ENCODE data around the gene CD8B2.

CD8B2 gene

DNA sequence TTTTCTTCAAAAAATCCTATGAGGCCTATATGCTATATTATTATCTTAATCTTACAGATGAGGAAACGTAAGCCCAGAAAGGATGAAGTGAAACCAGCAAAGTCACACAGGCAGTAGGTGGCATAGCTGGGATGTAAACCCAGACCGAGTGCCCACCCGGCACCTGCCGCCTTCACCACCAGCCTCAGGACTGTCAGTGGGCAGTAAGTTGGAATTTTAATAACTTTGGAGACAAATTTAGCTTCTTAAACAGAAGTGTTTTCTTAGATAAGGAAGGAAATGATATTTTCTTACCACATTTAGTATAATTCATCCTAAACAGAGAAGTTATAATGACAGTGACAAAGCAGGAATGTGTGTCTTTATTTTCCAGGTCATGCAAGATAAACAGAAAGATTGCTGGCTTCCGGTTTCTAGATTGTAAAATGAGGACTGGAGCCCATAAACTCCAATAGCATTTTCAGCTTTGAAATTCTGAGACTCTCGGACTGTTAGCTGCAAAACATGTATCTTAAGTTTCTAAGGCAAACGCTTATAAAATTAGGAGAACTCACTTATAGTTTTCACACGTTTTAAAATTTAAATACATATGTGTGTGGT is 59.3 kb downstream of the CD8B2 start:
- Histone ChIP-seq H3K9ac (ENCODE audit: low read length) (no peak overlapping the region), H4K20me1 (ENCODE audit: insufficient read depth, low read length) (no peaks in the 10 kb centered on the region), H2AFZ (ENCODE audit: low read depth, low read length) (no peak overlapping the region), H3K27me3 (ENCODE audit: low read depth, low read length) (peaks cover 15% of the 10 kb centered on the region), H3K9me3 (ENCODE audit: insufficient read depth, low read length) (no peaks in the 10 kb centered on the region), H3K4me2 (ENCODE audit: low read length) (peak overlapping the region; percentile 39), H3K4me1 (ENCODE audit: low read length) (peaks cover 9% of the 10 kb centered on the region), H3K79me2 (ENCODE audit: low read length) (no peaks in the 10 kb centered on the region), H3K36me3 (replicated peaks; ENCODE audit: low read depth, low read length) (no peaks in the 10 kb centered on the region), H3K4me3 (ENCODE audit: low read length) (no peak overlapping the region), H3K27ac (ENCODE audit: low read length) (no peak overlapping the region)
- TF ChIP-seq EZH2phosphoT487 (IDR thresholded peaks at IDR 0.05; ENCODE audit: low read depth) = no peak
- TF ChIP-seq, protein P1, sequence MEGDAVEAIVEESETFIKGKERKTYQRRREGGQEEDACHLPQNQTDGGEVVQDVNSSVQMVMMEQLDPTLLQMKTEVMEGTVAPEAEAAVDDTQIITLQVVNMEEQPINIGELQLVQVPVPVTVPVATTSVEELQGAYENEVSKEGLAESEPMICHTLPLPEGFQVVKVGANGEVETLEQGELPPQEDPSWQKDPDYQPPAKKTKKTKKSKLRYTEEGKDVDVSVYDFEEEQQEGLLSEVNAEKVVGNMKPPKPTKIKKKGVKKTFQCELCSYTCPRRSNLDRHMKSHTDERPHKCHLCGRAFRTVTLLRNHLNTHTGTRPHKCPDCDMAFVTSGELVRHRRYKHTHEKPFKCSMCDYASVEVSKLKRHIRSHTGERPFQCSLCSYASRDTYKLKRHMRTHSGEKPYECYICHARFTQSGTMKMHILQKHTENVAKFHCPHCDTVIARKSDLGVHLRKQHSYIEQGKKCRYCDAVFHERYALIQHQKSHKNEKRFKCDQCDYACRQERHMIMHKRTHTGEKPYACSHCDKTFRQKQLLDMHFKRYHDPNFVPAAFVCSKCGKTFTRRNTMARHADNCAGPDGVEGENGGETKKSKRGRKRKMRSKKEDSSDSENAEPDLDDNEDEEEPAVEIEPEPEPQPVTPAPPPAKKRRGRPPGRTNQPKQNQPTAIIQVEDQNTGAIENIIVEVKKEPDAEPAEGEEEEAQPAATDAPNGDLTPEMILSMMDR (IDR thresholded peaks at IDR 0.05; ENCODE audit: low read depth, low read length) = no peak

DNA sequence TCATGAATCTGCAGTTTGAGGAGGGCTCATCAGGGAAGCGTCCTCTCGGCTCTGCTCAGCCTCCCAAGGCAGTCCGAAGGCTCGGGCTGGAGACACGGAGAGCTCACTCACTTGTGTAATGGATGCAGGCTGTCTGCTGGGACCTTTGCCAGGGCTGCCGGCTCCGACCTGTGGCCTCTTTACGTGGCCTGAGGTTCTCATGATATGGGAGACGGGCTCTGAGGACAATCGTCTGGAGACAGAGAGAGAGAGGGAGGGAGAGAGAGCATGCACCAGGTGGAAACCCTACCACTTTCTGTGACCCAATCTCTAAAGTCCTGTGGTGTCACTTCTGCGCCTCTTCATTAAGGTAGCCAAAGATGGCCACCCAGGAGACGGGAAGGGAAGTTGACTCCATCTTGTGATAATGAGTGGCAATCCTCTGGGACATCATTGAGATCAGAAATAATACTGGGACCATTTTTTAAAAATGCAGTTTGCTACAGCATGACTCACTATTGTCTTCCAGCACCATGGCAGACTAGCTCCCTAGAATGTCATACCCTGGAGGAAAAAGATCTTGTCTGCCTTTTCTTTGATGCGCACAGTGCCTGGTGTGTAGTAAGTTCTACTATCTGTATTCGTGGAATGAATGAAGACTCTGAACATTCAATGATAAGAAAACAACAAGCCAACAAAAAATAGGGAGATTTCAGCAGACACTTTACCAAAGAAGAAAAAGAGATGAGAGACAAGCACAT is 60.2 kb downstream of the CD8B2 start:
- no peak overlapping the region for H3K27ac ChIP-seq (ENCODE audit: low read length)
- no peaks in the 10 kb centered on the region for H3K9me3 ChIP-seq (ENCODE audit: insufficient read depth, low read length)
- no peak overlapping the region for H3K4me2 ChIP-seq (ENCODE audit: low read length)
- H3K79me2 ChIP-seq (ENCODE audit: low read length) = no peaks in the 10 kb centered on the region
- no peak overlapping the region for H2AFZ ChIP-seq (ENCODE audit: low read depth, low read length)
- peaks cover 8% of the 10 kb centered on the region for H3K27me3 ChIP-seq (ENCODE audit: low read depth, low read length)
- peaks cover 9% of the 10 kb centered on the region for H3K4me1 ChIP-seq (ENCODE audit: low read length)
- H3K4me3 ChIP-seq (ENCODE audit: low read length) = no peak overlapping the region
- H3K9ac ChIP-seq (ENCODE audit: low read length) = no peak overlapping the region
- TF ChIP-seq, protein P1 (IDR thresholded peaks at IDR 0.05; ENCODE audit: low read depth, low read length) = no peak
- TF ChIP-seq EZH2phosphoT487 (IDR thresholded peaks at IDR 0.05; ENCODE audit: low read depth) = no peak
- no peaks in the 10 kb centered on the region for H3K36me3 ChIP-seq (replicated peaks; ENCODE audit: low read depth, low read length)
- no peaks in the 10 kb centered on the region for H4K20me1 ChIP-seq (ENCODE audit: insufficient read depth, low read length)

DNA sequence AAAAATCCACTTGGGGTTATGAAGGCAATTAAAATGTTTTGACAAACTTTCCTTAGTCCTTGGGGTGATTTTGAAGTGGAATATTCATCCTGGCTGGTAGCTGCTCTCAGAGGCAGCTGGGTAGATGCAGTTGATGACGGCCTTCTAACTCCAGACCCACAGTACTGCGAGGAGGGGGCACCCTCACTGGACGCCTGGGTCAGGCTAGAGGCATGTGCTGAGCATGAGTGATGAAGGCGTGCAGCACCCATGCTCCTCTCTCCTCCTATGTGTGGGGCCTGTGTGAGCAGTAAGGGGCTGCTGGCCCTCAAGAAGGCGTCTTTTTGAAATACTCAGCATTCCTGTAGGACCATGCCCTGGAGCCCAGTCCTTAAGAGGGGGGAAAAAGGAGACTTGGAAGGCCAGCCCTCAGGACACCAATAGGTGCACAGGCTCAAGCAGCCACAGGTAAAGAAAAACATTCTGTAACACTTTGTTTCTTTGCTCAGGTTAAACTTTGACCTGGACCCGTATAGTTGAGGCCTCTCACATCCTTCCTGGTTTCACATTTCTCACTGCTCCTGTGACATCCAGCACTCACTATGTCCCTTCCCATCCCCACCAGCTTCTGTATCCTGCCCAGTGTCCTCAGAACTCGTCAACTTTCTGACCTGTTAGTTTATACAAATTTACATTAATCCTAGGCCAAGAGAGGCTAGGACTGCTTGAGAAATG is 64.4 kb downstream of the CD8B2 start:
- Histone ChIP-seq H3K4me2 (ENCODE audit: low read length) (no peak overlapping the region), H4K20me1 (ENCODE audit: insufficient read depth, low read length) (no peaks in the 10 kb centered on the region), H3K27ac (ENCODE audit: low read length) (no peak overlapping the region), H3K27me3 (ENCODE audit: low read depth, low read length) (0 out of 2 replicates have a peak, but pooled peaks cover 3% of the 10 kb centered on the region), H3K79me2 (ENCODE audit: low read length) (no peaks in the 10 kb centered on the region), H3K4me3 (ENCODE audit: low read length) (no peak overlapping the region), H3K36me3 (replicated peaks; ENCODE audit: low read depth, low read length) (no peaks in the 10 kb centered on the region), H3K9me3 (ENCODE audit: insufficient read depth, low read length) (no peaks in the 10 kb centered on the region), H2AFZ (ENCODE audit: low read depth, low read length) (no peak overlapping the region), H3K4me1 (ENCODE audit: low read length) (peaks cover 5% of the 10 kb centered on the region), H3K9ac (ENCODE audit: low read length) (no peak overlapping the region)
- TF ChIP-seq EZH2phosphoT487 (IDR thresholded peaks at IDR 0.05; ENCODE audit: low read depth) = no peak
- TF ChIP-seq, protein P1 (IDR thresholded peaks at IDR 0.05; ENCODE audit: low read depth, low read length) = no peak

DNA sequence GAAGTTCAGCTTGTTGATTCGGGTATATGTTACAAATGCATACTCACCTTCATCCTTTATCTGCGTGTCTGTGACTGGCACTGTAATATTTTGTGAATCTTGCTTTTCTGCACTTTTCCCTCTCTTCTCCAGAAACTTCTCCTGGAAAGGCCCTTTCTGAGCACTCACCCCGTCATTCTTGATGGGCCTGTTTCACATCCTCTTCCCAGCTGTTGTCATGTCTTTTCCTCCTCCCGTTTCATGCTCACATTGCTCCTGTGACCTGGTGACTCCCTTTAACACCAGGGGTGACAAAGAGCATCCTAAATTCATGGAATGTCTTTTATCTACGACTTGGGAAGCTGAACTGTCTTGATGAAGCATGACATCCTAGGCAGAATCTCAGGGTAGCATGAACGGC is 65.8 kb downstream of the CD8B2 start:
- TF ChIP-seq, protein P1 (IDR thresholded peaks at IDR 0.05; ENCODE audit: low read depth, low read length) = no peak
- no peak for TF ChIP-seq EZH2phosphoT487 (IDR thresholded peaks at IDR 0.05; ENCODE audit: low read depth)
- H3K9me3 ChIP-seq (ENCODE audit: insufficient read depth, low read length) = no peaks in the 10 kb centered on the region
- no peaks in the 10 kb centered on the region for H3K27me3 ChIP-seq (ENCODE audit: low read depth, low read length)
- no peak overlapping the region for H2AFZ ChIP-seq (ENCODE audit: low read depth, low read length)
- H3K9ac ChIP-seq (ENCODE audit: low read length) = no peak overlapping the region
- no peaks in the 10 kb centered on the region for H3K79me2 ChIP-seq (ENCODE audit: low read length)
- H3K4me3 ChIP-seq (ENCODE audit: low read length) = no peak overlapping the region
- H3K4me1 ChIP-seq (ENCODE audit: low read length) = 0 out of 2 replicates have a peak, but pooled peaks cover 4% of the 10 kb centered on the region
- no peaks in the 10 kb centered on the region for H3K36me3 ChIP-seq (replicated peaks; ENCODE audit: low read depth, low read length)
- H3K27ac ChIP-seq (ENCODE audit: low read length) = no peak overlapping the region
- no peak overlapping the region for H3K4me2 ChIP-seq (ENCODE audit: low read length)
- no peaks in the 10 kb centered on the region for H4K20me1 ChIP-seq (ENCODE audit: insufficient read depth, low read length)

Data from OCI-LY3 (cell line).